Measurements from ENCODE around the gene LONP2.

Gene LONP2

GRCh38 chr16:48405907-48406306 is 161.8 kb downstream of the LONP2 start:
- H3K79me2 ChIP-seq (ENCODE audit: insufficient read depth, low read length): no peaks in the 10 kb centered on the region
- H3F3A ChIP-seq (ENCODE audit: insufficient read depth, low read length): no peaks in the 10 kb centered on the region
- H2AFZ ChIP-seq (ENCODE audit: low read length): no peak overlapping the region
- TF ChIP-seq CTCF (IDR thresholded peaks at IDR 0.05; ENCODE audit: low read length): no peak
- TF ChIP-seq EZH2 (IDR thresholded peaks at IDR 0.05; ENCODE audit: borderline replicate concordance, low read length): no peak
- no peak overlapping the region for H3K27ac ChIP-seq (ENCODE audit: low read depth, low read length, poor library complexity, severe bottlenecking)
- H3K4me1 ChIP-seq (ENCODE audit: insufficient read depth, low read length, severe bottlenecking): no peaks in the 10 kb centered on the region
- H3K4me3 ChIP-seq (ENCODE audit: low read depth, low read length, poor library complexity, severe bottlenecking): no peak overlapping the region
- no peak overlapping the region for H3K9ac ChIP-seq (ENCODE audit: low read length)
- H3K27me3 ChIP-seq (ENCODE audit: insufficient read depth, low read length): no peaks in the 10 kb centered on the region
- H3K4me2 ChIP-seq (ENCODE audit: low read length): no peak overlapping the region
- H3K9me3 ChIP-seq (ENCODE audit: low read length): no peaks in the 10 kb centered on the region
- no peaks in the 10 kb centered on the region for H4K20me1 ChIP-seq (ENCODE audit: insufficient read depth, low read length)
- H3K36me3 ChIP-seq (ENCODE audit: insufficient read depth, low read length): no peaks in the 10 kb centered on the region
- no peaks in the 10 kb centered on the region for H3K9me2 ChIP-seq (ENCODE audit: low read depth, low read length)
